ENCODE measurements around the gene ALOX12.
"Not testable (repeated sequence)": the region's sequence is repeated elsewhere in the genome, so short reads cannot be mapped to it uniquely, and the experiment has no call there.

Gene ALOX12

GRCh38 chr17:6986676-6987075 is 9.2 kb upstream of the ALOX12 start:
- FAIRE-seq (no peak), DNase-seq (ENCODE audit: insufficient read length) (no peak)
- TF ChIP-seq POLR2A (IDR thresholded peaks at IDR 0.05; ENCODE audit: low read depth, low read length) (no peak), POLR2AphosphoS5 (IDR thresholded peaks at IDR 0.05; ENCODE audit: low read depth, low read length) (no peak), TAF1 (IDR thresholded peaks at IDR 0.05; ENCODE audit: borderline replicate concordance, low read depth, low read length) (no peak)

- no peak for DNase-seq (ENCODE audit: insufficient read length)
- FAIRE-seq, result no peak
- TF ChIP-seq TAF1 (IDR thresholded peaks at IDR 0.05; ENCODE audit: borderline replicate concordance, low read depth, low read length), result no peak
- no peak for TF ChIP-seq POLR2A (IDR thresholded peaks at IDR 0.05; ENCODE audit: low read depth, low read length)
- no peak for TF ChIP-seq POLR2AphosphoS5 (IDR thresholded peaks at IDR 0.05; ENCODE audit: low read depth, low read length)
These were observed 6.1 kb upstream of the ALOX12 start for GRCh38 chr17:6989779-6990178.

- not testable (repeated sequence) for FAIRE-seq; DNase-seq (ENCODE audit: insufficient read length)
These were observed 2.2 kb upstream of the ALOX12 start for GRCh38 chr17:6993613-6994056.

- no peak for DNase-seq (ENCODE audit: insufficient read length)
- TF ChIP-seq POLR2A (IDR thresholded peaks at IDR 0.05; ENCODE audit: low read depth, low read length), result no peak
- no peak for TF ChIP-seq TAF1 (IDR thresholded peaks at IDR 0.05; ENCODE audit: borderline replicate concordance, low read depth, low read length)
- TF ChIP-seq POLR2AphosphoS5 (IDR thresholded peaks at IDR 0.05; ENCODE audit: low read depth, low read length), result no peak
- FAIRE-seq, result no peak
These were observed 1.7 kb upstream of the ALOX12 start for GRCh38 chr17:6994118-6994598.

- TF ChIP-seq POLR2AphosphoS5 (IDR thresholded peaks at IDR 0.05; ENCODE audit: low read depth, low read length), result no peak
- TF ChIP-seq TAF1 (IDR thresholded peaks at IDR 0.05; ENCODE audit: borderline replicate concordance, low read depth, low read length), result no peak
- no peak for TF ChIP-seq POLR2A (IDR thresholded peaks at IDR 0.05; ENCODE audit: low read depth, low read length)
- no peak for FAIRE-seq
- no peak for DNase-seq (ENCODE audit: insufficient read length)
These were observed 1.1 kb upstream of the ALOX12 start for GRCh38 chr17:6994666-6995256.

GRCh38 chr17:6996256-6997011 is 585 bp downstream of the ALOX12 start:
- DNase-seq (ENCODE audit: insufficient read length) (no peak), FAIRE-seq (no peak)
- TF ChIP-seq POLR2AphosphoS5 (IDR thresholded peaks at IDR 0.05; ENCODE audit: low read depth, low read length), result no peak
- no peak for TF ChIP-seq TAF1 (IDR thresholded peaks at IDR 0.05; ENCODE audit: borderline replicate concordance, low read depth, low read length)
- no peak for TF ChIP-seq POLR2A (IDR thresholded peaks at IDR 0.05; ENCODE audit: low read depth, low read length)

GRCh38 chr17:6997171-6997570 is 1.3 kb downstream of the ALOX12 start:
- FAIRE-seq, result no peak
- no peak for TF ChIP-seq TAF1 (IDR thresholded peaks at IDR 0.05; ENCODE audit: borderline replicate concordance, low read depth, low read length)
- TF ChIP-seq POLR2AphosphoS5 (IDR thresholded peaks at IDR 0.05; ENCODE audit: low read depth, low read length), result no peak
- no peak for TF ChIP-seq POLR2A (IDR thresholded peaks at IDR 0.05; ENCODE audit: low read depth, low read length)

GRCh38 chr17:6998855-6999508 is 3.1 kb downstream of the ALOX12 start:
- no peak for FAIRE-seq
- TF ChIP-seq POLR2A (IDR thresholded peaks at IDR 0.05; ENCODE audit: low read depth, low read length) (no peak), TAF1 (IDR thresholded peaks at IDR 0.05; ENCODE audit: borderline replicate concordance, low read depth, low read length) (no peak), POLR2AphosphoS5 (IDR thresholded peaks at IDR 0.05; ENCODE audit: low read depth, low read length) (no peak)
- DNase-seq (ENCODE audit: insufficient read length), result no peak

More at GRCh38 chr17:6997171-6997570, 1.3 kb downstream of the ALOX12 start:
- no peak for DNase-seq (ENCODE audit: insufficient read length)

GRCh38 chr17:7001318-7001961 is 5.6 kb downstream of the ALOX12 start:
- FAIRE-seq (no peak), DNase-seq (ENCODE audit: insufficient read length) (no peak)
- TF ChIP-seq POLR2A (IDR thresholded peaks at IDR 0.05; ENCODE audit: low read depth, low read length) (no peak), POLR2AphosphoS5 (IDR thresholded peaks at IDR 0.05; ENCODE audit: low read depth, low read length) (no peak), TAF1 (IDR thresholded peaks at IDR 0.05; ENCODE audit: borderline replicate concordance, low read depth, low read length) (no peak)

- TF ChIP-seq POLR2AphosphoS5 (IDR thresholded peaks at IDR 0.05; ENCODE audit: low read depth, low read length), result no peak
- TF ChIP-seq POLR2A (IDR thresholded peaks at IDR 0.05; ENCODE audit: low read depth, low read length), result no peak
- no peak for TF ChIP-seq TAF1 (IDR thresholded peaks at IDR 0.05; ENCODE audit: borderline replicate concordance, low read depth, low read length)
- FAIRE-seq (no peak), DNase-seq (ENCODE audit: insufficient read length) (no peak)
These were observed 6.6 kb downstream of the ALOX12 start for GRCh38 chr17:7002288-7003047.

- FAIRE-seq (no peak), DNase-seq (ENCODE audit: insufficient read length) (no peak)
- no peak for TF ChIP-seq POLR2A (IDR thresholded peaks at IDR 0.05; ENCODE audit: low read depth, low read length)
- no peak for TF ChIP-seq POLR2AphosphoS5 (IDR thresholded peaks at IDR 0.05; ENCODE audit: low read depth, low read length)
- no peak for TF ChIP-seq TAF1 (IDR thresholded peaks at IDR 0.05; ENCODE audit: borderline replicate concordance, low read depth, low read length)
These were observed 7.9 kb downstream of the ALOX12 start for GRCh38 chr17:7003745-7004144.

All from GM12892 (cell line).